BE2C (cell line): ENCODE results near the gene CLEC16A.

Experiments
- DNase-seq: peaks from one replicate; pipeline ENCODE4 v3.0.0-alpha.2; 2020
- H3K27me3 ChIP-seq: fragments of 250-450 bp; sonication (Bioruptor Pico); 2 replicates; pipeline ENCODE4 v1.5.1; 2020; ENCODE audit warnings: mild to moderate bottlenecking
- H3K36me3 ChIP-seq: fragments of 250-450 bp; sonication (Bioruptor Pico); 2 replicates; pipeline ENCODE4 v1.5.1; 2020; ENCODE audit warnings: mild to moderate bottlenecking
- H3K4me1 ChIP-seq: fragments of 250-450 bp; sonication (Bioruptor Pico); 2 replicates; pipeline ENCODE4 v1.5.1; 2020
- H3K4me3 ChIP-seq: 2 replicates; pipeline ENCODE4 v1.5.1; 2011; ENCODE audit warnings: low read depth, low read length
- H3K9me3 ChIP-seq: fragments of 250-450 bp; sonication (Bioruptor Pico); 2 replicates; pipeline ENCODE4 v1.5.1; 2020
- CTCF ChIP-seq: IDR thresholded peaks from 2 replicates; pipeline ENCODE4 v1.5.1; 2012; ENCODE audit warnings: mild to moderate bottlenecking, low read depth, low read length

The CLEC16A gene

DNA sequence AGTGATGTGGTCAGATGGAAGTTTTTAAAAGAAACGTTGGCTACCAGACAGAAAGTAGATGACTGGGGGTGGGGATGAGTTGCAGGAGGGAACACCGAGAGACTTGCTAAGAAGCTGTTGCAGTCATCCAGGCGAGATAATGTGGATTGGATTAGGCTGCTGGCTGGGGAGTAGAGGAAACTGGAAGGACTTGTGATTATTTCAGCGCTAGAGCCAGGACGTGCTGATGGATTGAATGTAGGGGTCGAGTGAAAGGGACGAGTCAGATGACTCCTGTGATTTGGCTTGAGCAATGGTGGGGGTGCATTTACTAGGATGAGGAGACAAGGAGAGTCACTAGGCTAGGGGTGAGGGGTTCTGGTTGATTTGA is 88.5 kb downstream of the CLEC16A start:
- Histone ChIP-seq H3K4me3 (no peak overlapping the region), H3K27me3 (no peaks in the 10 kb centered on the region), H3K36me3 (peaks cover 6% of the 10 kb centered on the region; the same call in 1 of the 2 replicates), H3K4me1 (no peaks in the 10 kb centered on the region), H3K9me3 (no peaks in the 10 kb centered on the region)
- no peak for DNase-seq
- TF ChIP-seq CTCF: no peak

DNA sequence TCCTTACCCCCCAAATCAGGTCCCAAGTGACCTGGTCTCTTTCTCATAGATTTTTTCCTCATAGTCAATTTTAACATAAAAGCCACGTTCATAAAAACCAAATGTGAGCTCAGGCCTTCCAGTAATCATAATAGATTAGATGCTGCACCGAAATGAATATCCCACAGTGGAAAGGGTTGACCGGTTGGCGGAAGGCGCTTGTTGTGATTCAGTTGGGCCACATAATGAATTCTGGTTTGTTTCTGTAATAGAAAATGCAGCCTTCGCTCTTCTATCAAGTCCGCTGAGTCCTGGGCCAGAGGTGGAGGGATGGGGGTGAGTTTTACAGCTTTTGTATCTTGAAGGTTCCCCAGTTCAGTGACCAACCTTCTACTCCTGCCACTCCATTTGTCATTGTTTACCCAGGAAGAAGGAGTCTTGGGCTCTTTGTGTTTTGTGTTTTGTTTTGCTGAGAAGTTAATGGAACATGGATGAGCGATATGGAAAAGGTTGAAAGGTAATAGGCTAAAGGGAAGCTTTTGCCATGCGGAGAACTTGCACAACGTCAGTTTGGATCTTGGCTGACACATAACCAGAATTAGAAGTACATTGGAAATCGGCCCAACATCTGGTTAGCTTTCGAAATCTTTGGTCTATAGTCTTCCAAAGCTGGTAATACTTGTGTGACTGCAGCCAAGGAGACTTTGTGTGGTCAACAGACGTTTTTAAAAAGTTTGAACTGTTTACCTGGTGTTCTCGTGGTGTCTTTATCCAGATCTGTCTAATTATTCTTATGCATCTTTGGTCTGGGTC is 89.5 kb downstream of the CLEC16A start:
- Histone ChIP-seq H3K4me3 (no peak overlapping the region), H3K9me3 (no peaks in the 10 kb centered on the region), H3K27me3 (no peaks in the 10 kb centered on the region), H3K4me1 (no peaks in the 10 kb centered on the region), H3K36me3 (peaks cover 4% of the 10 kb centered on the region; the same call in 1 of the 2 replicates)
- DNase-seq: no peak
- no peak for TF ChIP-seq CTCF

GRCh38 chr16:11034481-11034931 is 90.1 kb downstream of the CLEC16A start:
- H3K4me3 ChIP-seq: no peak overlapping the region
- H3K27me3 ChIP-seq: no peaks in the 10 kb centered on the region
- H3K36me3 ChIP-seq: peaks cover 2% of the 10 kb centered on the region; the same call in 1 of the 2 replicates
- H3K9me3 ChIP-seq: no peaks in the 10 kb centered on the region
- no peak for DNase-seq
- no peaks in the 10 kb centered on the region for H3K4me1 ChIP-seq
- no peak for TF ChIP-seq CTCF

GRCh38 chr16:11035096-11035495 is 90.7 kb downstream of the CLEC16A start:
- Histone ChIP-seq H3K36me3 (peaks cover 2% of the 10 kb centered on the region; the same call in 1 of the 2 replicates), H3K9me3 (no peaks in the 10 kb centered on the region), H3K4me3 (no peak overlapping the region), H3K27me3 (no peaks in the 10 kb centered on the region), H3K4me1 (no peaks in the 10 kb centered on the region)
- TF ChIP-seq CTCF: no peak
- no peak for DNase-seq

- Histone ChIP-seq H3K9me3 (no peaks in the 10 kb centered on the region), H3K4me3 (no peak overlapping the region), H3K4me1 (no peaks in the 10 kb centered on the region), H3K27me3 (no peaks in the 10 kb centered on the region), H3K36me3 (no peaks in the 10 kb centered on the region; the same call in 1 of the 2 replicates)
- no peak for TF ChIP-seq CTCF
- DNase-seq: no peak
These were observed 91.7 kb downstream of the CLEC16A start for GRCh38 chr16:11036040-11036439.

DNA sequence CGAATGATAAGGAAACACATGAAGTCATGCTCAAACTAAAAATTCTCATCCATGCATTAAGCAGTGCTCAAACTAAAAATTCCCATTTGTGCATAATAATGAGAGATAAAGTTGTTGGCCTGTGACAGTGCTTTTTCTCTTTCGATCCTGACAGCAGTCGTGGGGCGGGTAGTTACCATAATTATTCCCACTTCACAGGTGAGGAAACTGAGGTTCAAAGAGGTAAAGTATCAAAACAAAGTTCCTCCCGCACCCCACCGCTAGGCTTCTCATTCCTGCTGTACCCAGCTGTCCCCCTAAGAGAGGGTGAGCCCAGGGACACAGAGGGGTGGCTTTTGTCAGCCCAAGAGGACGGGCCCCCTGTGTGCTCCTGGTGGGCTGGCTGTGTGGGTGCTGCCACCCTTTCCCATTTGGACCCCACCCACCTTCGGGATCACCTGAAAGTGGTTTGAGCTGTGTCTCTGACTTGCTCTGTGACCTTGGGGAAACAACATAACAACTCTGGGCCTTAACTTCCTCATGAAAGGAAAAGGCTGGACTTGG is 92.6 kb downstream of the CLEC16A start:
- no peaks in the 10 kb centered on the region for H3K27me3 ChIP-seq
- no peak for DNase-seq
- H3K4me1 ChIP-seq: no peaks in the 10 kb centered on the region
- no peaks in the 10 kb centered on the region for H3K9me3 ChIP-seq
- no peaks in the 10 kb centered on the region; the same call in 1 of the 2 replicates for H3K36me3 ChIP-seq
- H3K4me3 ChIP-seq: no peak overlapping the region
- no peak for TF ChIP-seq CTCF
